CD4-positive, alpha-beta T cell treated with Interleukin-17A for 4 hours (primary cell): Measurements from ENCODE around the gene POLG.
A peak's percentile ranks its signal among the peaks of the same experiment; 100 is the strongest.

Experiments
- DNase-seq: peaks from one replicate; pipeline ENCODE4 v3.0.0-alpha.2; 2020; ENCODE audit warnings: mixed read lengths

The POLG gene

GRCh38 chr15:89356634-89357298, 22.1 kb upstream of the POLG start:
- no peak for DNase-seq

GRCh38 chr15:89353991-89354390, 19.4 kb upstream of the POLG start:
- DNase-seq, result no peak

GRCh38 chr15:89352476-89352875, 17.9 kb upstream of the POLG start:
- no peak for DNase-seq

- DNase-seq, result no peak
Observed at GRCh38 chr15:89349206-89349558, 14.6 kb upstream of the POLG start.

GRCh38 chr15:89346516-89347231, 12.1 kb upstream of the POLG start:
- DNase-seq, result no peak

GRCh38 chr15:89345248-89345647, 10.6 kb upstream of the POLG start:
- DNase-seq, result no peak

GRCh38 chr15:89342840-89343239, 8.2 kb upstream of the POLG start:
- no peak for DNase-seq

GRCh38 chr15:89341316-89342005, 6.8 kb upstream of the POLG start:
- no peak for DNase-seq

GRCh38 chr15:89340573-89340972, 5.9 kb upstream of the POLG start:
- no peak for DNase-seq

- no peak for DNase-seq
Observed at GRCh38 chr15:89338036-89338435, 3.4 kb upstream of the POLG start.

GRCh38 chr15:89335298-89336041, 846 bp upstream of the POLG start:
- peak; percentile 57 for DNase-seq

- DNase-seq, result no peak
Observed at GRCh38 chr15:89333959-89334509, 590 bp downstream of the POLG start.

GRCh38 chr15:89333011-89333860, 1.4 kb downstream of the POLG start:
- DNase-seq, result no peak

- DNase-seq, result peak; percentile 46
Observed at GRCh38 chr15:89332446-89332845, 2.2 kb downstream of the POLG start.

GRCh38 chr15:89330881-89331595, 3.6 kb downstream of the POLG start:
- DNase-seq, result no peak

GRCh38 chr15:89330119-89330518, 4.5 kb downstream of the POLG start:
- DNase-seq, result no peak

- peak; percentile 40 for DNase-seq
Observed at GRCh38 chr15:89329329-89330084, 5.1 kb downstream of the POLG start.

- DNase-seq, result no peak
Observed at GRCh38 chr15:89328398-89329254, 6.0 kb downstream of the POLG start.

GRCh38 chr15:89327113-89327512, 7.5 kb downstream of the POLG start:
- no peak for DNase-seq

GRCh38 chr15:89326316-89326715, 8.3 kb downstream of the POLG start:
- DNase-seq, result no peak
